GM18868 (cell line): ENCODE results near the gene BMP10.
A peak's percentile ranks its signal among the peaks of the same experiment; 100 is the strongest.

Experiments
- ATAC-seq: cut with Tn5 transposase; IDR thresholded peaks from one replicate; pipeline ENCODE4 v1.9.1; 2021; ENCODE audit warnings: mild to moderate bottlenecking, moderate library complexity; ENCODE audit not compliant: unreplicated experiment

The BMP10 gene, protein sequence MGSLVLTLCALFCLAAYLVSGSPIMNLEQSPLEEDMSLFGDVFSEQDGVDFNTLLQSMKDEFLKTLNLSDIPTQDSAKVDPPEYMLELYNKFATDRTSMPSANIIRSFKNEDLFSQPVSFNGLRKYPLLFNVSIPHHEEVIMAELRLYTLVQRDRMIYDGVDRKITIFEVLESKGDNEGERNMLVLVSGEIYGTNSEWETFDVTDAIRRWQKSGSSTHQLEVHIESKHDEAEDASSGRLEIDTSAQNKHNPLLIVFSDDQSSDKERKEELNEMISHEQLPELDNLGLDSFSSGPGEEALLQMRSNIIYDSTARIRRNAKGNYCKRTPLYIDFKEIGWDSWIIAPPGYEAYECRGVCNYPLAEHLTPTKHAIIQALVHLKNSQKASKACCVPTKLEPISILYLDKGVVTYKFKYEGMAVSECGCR

DNA sequence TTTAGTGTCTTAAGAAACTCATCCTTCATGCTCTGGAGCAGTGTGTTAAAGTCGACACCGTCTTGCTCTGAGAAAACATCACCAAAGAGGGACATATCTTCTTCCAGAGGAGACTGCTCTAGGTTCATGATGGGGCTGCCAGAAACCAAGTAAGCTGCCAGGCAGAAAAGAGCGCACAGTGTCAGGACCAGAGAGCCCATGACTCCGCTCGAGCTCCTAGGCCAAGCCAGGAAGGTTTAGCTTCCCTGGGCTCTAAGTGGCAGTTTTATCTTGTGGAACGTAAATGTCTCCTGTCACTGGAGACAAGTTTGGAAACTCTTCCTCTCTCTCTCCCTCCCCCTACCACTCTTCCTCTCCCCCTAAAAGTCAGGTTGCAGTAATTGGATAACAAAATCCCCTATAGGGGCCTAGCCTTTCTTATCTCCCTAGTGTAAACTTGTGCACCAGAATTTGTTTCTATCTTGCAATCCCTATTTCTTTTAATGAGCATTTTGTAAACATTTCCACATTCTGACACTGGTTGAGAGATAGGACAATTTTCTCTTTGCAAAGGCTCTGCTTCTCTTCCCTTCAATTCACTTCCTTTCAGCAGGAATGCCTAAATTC, at the start of gene BMP10:
BMP10 (minus strand) TSS at position 239 of the 606 bp plus-strand sequence; CDS start at position 200, 39 bp downstream.
- ATAC-seq = no peak

DNA sequence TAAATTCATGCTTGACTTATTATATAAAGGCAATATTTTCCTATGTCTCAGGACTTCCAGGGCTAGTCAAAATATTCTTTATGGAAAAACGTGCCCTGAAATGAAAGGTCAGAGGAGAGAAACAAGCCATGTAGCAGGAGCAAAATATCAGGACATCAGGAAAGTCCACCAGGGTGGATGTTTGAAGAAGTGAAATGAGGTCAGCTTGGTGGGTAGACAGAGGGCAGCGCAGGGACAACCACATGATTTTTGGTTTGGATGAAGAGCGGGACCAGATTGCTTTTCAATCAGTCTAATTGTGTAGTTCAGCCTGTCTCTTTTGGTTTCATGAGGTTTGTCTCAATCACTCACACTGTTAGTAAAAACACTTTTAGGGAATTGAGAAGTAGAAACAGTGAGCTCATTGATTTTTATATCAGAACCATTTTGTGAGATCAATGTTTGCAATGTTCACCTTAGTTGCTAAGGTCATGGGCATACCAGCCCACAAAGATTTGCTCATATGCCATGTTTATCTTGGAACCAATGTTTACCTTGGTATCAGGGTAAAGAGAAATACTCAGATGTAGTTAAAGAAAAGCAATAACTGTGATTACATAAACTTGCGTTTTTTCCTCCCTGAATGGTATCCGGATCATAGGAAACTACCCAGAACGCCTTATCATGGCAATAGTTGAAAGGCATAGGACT, 49.4 kb upstream of the BMP10 start:
- no peak for ATAC-seq

DNA sequence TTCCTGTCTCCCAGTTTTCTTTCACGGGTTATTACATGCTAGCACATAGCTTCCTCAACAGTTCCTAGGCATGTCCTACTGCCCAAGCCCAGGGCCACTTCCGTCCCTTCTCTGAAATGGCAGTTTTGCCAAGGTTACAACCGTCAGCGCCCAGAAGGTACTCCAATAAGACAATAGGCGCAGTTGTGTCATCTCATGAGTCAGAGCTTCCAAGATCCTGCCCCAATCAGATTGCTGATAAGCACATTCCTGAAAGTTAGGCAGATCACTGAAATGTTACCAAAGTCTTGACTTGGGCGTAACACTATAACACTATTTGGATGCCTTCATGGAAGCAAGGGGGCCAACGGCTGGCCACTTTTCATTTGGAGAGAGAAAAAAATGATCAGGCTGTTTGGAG, 47.3 kb upstream of the BMP10 start:
- ATAC-seq = no peak

DNA sequence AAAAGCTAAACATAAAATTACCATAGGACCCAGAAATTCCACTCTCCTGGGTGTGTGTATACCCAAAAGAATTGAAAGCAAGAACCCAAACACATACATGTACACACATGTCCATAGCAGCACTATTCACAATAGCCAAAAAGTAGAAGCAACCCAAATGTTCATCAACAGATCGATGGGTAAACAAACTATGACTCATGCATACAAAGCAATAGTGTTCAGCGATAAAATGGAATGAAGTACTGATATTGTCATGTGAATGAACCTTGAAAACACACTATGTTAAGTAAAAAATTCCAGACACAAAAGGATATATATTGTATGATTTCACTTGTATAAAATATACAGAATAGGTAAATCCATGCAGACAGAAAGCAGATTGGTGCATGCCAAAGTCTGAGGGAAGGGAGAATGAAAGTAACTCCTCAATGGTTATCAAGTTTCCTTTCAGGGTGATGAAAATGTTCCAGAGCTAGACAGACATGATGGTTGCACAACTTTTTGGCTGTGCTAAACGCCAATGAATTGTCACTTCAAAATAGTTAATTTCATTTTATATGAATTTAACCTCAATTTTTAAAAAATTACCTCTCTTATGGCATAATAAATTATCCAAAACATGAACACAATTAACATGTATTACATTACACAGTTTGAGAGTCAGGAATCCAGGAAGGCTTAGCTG, 46.0 kb upstream of the BMP10 start:
- ATAC-seq = no peak

DNA sequence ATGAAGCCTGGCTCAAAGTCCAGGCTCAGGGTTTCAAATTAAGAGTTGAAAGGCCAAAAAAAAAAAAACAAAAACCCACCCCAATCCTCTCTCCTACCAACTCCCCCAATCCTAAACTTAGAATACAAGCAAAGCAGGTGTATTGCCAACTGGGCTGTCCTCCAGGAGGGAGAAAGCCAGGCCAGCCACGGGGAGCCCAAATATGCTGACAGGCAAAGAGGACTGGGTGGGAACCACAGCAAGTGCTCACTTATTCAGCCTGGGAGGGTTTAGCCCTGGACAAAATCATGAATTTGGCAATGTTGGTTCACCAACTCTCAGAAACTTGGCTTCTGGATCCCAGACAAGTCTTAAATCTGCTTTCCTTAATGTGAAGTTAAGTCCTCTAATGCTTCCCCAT, 45.0 kb upstream of the BMP10 start:
- no peak for ATAC-seq

DNA sequence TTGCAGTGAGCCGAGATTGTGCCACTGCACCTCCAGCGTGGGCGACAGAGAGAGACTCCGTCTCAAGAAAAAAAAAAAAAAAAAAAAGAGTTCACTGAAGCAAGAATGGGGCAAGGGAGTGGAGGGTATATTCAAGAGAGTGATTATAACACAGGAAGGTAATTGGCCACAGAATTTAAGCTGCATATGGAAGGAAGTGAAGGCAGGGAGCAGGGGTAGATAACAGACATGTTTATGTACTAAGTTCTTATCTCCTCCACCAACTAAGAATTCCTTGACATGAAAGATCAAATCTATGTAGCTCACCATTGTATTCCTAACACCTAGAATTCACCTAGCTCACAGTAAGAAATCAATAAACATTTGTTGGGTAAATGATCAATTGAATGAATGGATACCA, 44.2 kb upstream of the BMP10 start:
- no peak for ATAC-seq

DNA sequence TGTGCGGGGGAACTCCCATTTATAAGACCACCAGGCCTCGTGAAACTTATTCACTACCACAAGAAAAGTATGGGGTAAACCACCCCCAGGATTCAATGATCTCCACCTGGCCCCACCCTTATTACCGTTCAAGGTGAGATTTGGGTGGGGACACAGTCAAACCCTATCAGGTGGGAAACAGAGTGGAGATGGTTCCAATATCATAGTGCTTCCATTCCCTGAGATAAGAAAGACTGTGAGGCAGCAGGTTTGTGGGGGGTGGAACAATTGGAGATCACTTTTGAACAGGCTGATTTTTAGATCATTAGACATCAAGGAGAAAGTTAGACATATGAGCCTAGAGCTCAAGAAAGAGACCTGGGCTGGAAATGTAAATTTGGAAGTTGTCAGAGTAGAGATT, 42.2 kb upstream of the BMP10 start:
- no peak for ATAC-seq

DNA sequence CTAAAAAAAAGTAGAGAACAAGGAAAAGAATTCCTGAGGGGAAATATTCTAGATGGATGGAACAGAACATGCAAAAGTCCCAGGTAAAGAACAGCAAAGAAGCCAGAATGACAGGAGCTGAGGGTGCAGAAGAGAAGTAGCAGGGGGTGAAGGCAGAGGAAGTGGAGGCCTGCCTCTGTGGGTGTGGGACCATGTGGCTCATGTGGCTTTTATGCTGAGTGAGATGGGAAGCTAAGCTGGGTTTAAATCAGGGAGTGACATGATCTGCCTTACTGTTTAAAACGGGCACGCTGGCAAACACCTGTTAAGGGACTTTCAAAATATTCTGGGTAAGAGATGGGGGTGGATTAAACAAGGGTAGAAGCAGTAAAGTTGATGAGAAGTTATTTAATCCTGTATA, 41.5 kb upstream of the BMP10 start:
- ATAC-seq = no peak

DNA sequence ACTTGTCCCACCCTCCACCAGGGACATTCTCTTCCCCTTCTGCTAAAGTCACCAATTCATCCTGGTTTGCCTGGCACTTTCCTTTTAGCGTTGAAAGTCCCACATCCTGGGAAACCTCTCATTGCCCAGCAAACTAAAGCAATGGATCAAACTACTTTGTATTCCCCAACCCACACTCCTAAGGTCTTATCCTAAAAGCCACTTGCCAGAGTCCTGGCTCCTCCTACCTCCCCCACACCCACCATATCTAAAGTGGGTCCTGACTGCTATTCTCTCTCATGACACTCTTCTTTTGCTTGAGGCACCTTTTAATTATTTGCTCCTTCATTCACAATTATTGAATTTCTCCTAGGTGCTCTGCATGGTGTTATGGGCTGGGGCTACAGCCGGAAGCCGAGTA, 40.9 kb upstream of the BMP10 start:
- ATAC-seq = no peak

DNA sequence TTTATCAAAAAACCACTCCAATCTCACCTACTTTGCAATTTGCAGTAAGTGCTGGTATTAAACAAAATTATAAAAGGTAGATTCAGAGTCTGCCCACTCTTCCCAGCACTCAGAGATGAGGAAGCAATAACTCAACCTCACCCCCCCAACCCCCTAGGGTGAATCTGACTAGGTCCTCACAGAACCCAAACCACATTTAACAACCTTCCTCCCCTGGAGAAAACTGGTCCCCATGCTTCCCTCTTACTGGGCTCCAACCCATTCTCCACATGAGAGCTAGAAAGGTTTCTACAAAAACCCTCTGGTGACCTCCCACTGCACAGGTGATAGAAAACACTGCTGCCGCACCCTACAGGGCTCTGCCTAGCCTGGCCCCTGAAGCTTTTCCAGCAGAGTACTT, 40.5 kb upstream of the BMP10 start:
- ATAC-seq = no peak

DNA sequence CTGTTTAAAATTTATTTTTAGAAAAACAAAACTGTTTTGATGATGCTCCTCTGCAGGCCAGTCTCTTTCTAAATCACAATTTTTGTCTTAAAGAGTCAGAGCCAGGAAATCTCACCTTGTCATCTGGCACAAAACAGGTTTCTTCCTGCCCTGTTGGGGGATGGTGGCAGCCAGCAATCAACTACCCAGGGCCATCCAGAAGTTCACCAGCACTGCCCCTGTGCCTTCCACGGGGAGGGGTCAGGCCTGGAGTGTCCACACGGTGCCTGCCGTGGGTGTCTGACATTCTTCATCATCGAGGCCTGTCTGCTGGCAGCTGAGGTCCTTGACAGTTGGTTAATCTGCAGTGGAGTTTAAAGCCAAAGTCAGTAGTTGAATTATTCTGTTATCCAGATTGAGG, 40.0 kb upstream of the BMP10 start:
- no peak for ATAC-seq

DNA sequence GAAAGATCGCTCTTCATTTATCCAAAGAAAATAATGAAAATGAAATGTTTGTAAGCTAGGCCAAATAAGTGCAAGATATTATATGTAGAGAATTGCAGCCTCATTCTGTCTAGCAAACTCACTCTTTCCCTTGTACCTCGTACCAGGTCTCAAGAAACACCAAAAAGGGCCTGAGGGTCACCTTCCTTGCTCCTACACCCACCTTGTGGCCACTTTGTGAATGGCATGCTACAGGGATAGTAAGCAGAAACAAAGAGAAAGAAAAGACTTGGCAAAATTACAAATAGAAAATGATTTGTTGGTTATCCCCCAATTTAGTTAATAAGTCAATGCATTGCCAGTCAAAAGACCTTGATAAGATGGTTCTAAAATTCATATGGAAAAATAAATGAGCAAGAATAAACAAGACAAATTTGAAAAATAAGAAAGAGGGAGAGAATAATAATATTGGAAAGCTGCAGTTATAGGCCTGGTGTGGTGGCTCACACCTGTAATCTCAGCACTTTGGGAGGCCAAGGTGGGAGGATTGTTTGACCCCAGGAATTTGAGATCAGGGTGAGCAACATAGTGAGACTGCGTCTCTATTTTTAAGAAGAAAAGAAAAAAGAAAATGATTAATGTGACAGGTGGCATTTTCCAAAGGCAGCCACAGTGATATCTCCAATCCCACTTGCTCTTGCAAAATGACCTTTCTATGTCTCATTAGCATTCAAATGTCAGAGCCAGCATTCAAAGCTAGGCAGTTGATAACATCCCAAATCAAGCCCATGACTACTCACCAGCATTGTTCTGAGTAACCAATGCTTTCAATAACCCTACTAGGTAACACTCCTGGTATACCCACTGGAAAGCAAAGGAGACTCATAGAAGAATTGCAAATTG, 38.8 kb upstream of the BMP10 start:
- no peak for ATAC-seq

DNA sequence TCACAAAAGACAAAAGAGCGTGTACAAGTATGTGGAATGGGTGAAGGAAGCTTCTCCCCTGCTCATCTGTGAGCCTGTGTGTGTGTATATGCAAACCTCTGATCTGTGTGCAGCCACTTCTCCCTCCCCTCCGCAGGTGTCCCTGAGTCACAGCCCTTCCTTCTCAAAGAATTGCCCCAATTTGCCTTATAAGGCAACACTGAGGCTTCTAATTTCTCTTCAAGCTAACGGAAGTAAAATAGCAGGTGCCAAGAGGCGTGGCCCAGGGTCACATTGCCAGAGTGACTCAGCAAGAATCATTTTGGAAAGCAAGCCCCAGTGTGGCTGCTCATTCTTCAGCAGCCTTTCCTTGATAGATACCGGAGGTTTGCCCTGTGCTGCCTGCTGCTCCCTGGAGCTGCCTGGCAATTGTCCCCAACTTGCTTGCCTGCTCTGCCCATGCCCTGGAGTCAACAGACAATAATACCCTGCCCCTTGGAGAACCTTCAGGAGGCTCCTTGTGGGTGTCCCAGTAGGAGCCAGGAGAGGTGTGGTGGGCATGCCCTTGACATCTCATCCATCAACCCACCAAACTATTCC, 37.3 kb upstream of the BMP10 start:
- ATAC-seq = peak; percentile 92

DNA sequence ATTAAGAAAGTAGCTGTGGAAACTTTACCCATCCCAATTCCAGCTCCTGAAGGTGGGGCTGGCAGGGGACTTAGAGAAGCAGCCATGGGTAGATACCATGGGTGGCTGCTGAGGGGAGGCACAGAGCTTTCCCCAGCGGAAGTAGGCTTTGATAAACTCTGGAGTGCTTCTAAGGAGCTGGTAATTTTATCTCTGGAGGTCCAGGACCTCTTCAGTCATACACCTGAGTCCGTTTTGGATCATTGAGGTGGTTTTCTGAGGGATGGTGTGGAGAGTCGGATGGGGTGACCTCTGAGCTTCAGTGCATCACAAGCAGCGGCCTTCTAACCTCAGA, 36.7 kb upstream of the BMP10 start:
- peak; percentile 18 for ATAC-seq

DNA sequence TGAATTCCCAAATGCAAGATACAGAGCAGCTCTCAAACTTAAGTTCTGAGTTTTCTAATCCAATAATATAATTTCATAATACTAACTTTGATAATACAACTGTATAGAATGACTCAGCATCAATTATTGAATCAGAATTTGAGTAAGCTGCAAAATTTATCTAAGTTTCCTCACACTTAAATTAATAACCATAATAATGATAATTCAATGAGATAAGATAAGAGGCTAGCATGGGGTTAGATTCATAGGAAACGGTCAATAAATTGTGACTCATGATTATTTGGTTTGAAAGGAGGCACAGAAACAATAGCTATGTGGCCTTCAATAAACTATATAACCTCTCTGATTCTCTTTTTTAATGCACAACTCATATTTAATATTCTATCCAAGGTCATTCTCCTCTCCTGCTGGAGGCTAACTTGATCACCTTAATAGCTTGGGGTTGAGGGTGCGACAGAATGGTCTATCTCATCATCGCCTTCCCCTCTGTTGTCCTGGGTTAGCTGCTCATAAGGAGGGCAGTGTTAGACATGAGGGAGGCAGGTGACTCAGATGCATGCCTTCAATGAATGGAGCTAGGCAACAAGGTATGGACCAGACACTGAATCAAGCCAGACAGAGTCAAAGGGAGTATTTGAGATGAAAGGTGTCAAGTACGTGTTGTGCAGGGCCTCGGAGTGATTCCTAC, 36.2 kb upstream of the BMP10 start:
- ATAC-seq = no peak

DNA sequence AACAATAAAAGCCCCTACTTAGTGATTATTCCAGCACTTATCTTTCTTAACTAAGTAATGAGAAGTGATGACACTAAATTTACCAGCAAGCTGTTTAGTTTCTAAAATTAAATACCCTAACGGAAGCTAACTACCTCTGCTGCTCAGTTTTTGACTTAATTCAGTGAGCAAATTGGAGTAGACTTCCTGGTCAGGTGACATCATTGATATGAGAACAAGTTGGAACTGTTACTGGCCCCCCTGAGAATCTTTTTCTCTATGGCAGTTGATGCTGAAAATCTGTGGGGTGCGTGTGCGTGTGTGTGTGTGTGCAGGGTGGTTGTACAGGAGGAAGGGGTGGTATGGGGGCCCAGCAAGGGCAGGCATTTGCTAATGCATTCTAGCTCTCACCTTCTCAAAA, 35.5 kb upstream of the BMP10 start:
- ATAC-seq = no peak

DNA sequence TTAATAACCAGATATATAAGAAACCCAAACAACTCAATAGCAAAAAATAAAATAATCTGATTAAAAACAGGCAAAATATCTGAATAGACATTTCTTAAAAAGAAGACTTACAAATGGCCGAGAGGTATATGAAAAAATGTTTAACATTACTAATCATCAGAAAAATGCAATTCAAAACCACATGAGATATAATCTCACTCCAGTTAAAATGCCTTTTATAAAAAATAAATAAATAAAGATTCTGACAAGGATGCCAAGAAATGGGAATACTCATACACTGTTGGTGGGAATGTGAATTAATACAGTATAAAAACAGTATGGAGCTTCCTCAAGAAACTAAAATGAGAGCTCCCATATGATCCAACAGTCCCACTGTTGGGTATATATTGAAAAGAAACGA, 33.9 kb upstream of the BMP10 start:
- ATAC-seq = no peak

DNA sequence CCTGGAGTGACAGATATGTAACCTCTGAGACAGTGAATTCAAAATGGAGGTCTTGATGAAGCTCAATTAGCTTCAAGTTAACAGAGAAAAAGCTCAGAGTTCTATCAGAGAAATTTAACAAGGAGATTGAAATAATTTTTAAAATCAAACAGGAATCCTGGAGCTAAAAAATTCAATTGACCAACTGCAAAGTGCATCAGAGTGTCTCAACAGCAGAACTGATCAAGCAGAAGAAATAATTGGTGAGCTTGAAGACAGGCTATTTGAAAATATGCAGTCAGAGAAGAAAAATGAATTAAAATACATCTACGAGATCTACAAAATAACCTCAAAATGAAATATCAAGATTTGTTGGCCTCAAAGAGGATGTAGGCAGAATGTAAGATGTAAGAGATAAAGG, 30.4 kb upstream of the BMP10 start:
- ATAC-seq = no peak

DNA sequence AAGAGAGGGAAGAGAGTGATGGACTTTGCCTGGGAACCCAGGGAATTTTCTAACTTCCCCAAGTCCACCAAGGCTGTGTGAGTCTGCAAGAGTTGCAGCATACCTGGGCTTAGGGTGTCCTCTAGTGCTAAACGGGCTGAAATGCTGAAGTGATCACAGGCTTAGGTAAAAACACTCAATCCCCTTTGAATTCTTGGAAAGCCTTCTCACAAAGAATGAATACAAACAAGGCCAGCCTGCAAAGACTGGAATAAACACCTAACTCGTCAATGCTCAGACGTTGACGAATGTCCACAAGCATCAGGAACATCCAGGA, 30.0 kb upstream of the BMP10 start:
- no peak for ATAC-seq
